CD4-positive, alpha-beta T cell treated with Interferon gamma for 1 hour (primary cell): Measurements from ENCODE around the gene SIRPB1.
"Not testable (repeated sequence)": the region's sequence is repeated elsewhere in the genome, so short reads cannot be mapped to it uniquely, and the experiment has no call there.

ENCODE experiments used
- DNase-seq: peaks from one replicate; pipeline ENCODE4 v3.0.0-alpha.2; 2020

The SIRPB1 gene

GRCh38 chr20:1619861-1620444 lies at the start of gene SIRPB1:
TSS of gene SIRPB1 (minus strand) at chr20:1620009. CDS start at chr20:1619944, 65 bp downstream.
- peak; percentile 23 for DNase-seq

- DNase-seq, result no peak
These were observed 49.5 kb upstream of the SIRPB1 start for GRCh38 chr20:1669304-1669703.

- no peak for DNase-seq
These were observed 47.8 kb upstream of the SIRPB1 start for GRCh38 chr20:1667502-1668085.

GRCh38 chr20:1666802-1667201 lies 47.0 kb upstream of the SIRPB1 start:
- DNase-seq, result no peak

- DNase-seq, result no peak
These were observed 45.5 kb upstream of the SIRPB1 start for GRCh38 chr20:1665345-1665744.

- peak; percentile 47 for DNase-seq
These were observed 45.1 kb upstream of the SIRPB1 start for GRCh38 chr20:1664911-1665310.

GRCh38 chr20:1663917-1664316 lies 44.1 kb upstream of the SIRPB1 start:
- DNase-seq, result no peak

- no peak for DNase-seq
These were observed 41.9 kb upstream of the SIRPB1 start for GRCh38 chr20:1661542-1662299.

GRCh38 chr20:1660246-1660645 lies 40.4 kb upstream of the SIRPB1 start:
- no peak for DNase-seq

- no peak for DNase-seq
These were observed 37.9 kb upstream of the SIRPB1 start, which contains the start of gene SIRPG for GRCh38 chr20:1657556-1658334. TSS of gene SIRPG (minus strand) at chr20:1657779. CDS start at chr20:1657714, 65 bp downstream.

GRCh38 chr20:1656844-1657243 lies 37.0 kb upstream of the SIRPB1 start:
- no peak for DNase-seq

- DNase-seq, result no peak
These were observed 35.2 kb upstream of the SIRPB1 start for GRCh38 chr20:1654996-1655395.

- no peak for DNase-seq
These were observed 33.2 kb upstream of the SIRPB1 start for GRCh38 chr20:1652960-1653359.

GRCh38 chr20:1652104-1652503 lies 32.3 kb upstream of the SIRPB1 start:
- no peak for DNase-seq

GRCh38 chr20:1651268-1652058 lies 31.7 kb upstream of the SIRPB1 start:
- DNase-seq, result no peak

- no peak for DNase-seq
These were observed 28.3 kb upstream of the SIRPB1 start for GRCh38 chr20:1648101-1648500.

GRCh38 chr20:1646975-1647431 lies 27.2 kb upstream of the SIRPB1 start:
- no peak for DNase-seq

GRCh38 chr20:1644101-1644962 lies 24.5 kb upstream of the SIRPB1 start:
- DNase-seq, result no peak

GRCh38 chr20:1638643-1639042 lies 18.8 kb upstream of the SIRPB1 start:
- not testable (repeated sequence) for DNase-seq

- DNase-seq, result no peak
These were observed 17.9 kb upstream of the SIRPB1 start for GRCh38 chr20:1637755-1638154.

GRCh38 chr20:1637226-1637625 lies 17.4 kb upstream of the SIRPB1 start:
- no peak for DNase-seq
